SK-N-SH treated with all-trans-retinoic acid at 6 μM for 48 hours (cell line): ENCODE measurements around the gene IFI44L.

Experiments used
- ATAC-seq: fragments of 200-7000 bp; cut with Tn5 transposase; 3 replicates; pipeline ENCODE4 v1.9.1; 2020; ENCODE audit warnings: mild to moderate bottlenecking, moderate library complexity
- ARNTL ChIP-seq: fragments of 450-650 bp; formaldehyde crosslinking; IDR thresholded peaks from 2 replicates; pipeline ENCODE4 v1.5.0; 2020; ENCODE audit warnings: low read depth, mild to moderate bottlenecking, moderate library complexity, borderline replicate concordance
- BACH2 ChIP-seq: fragments of 250-450 bp; sonication (Bioruptor Pico); IDR thresholded peaks from 2 replicates; pipeline ENCODE4 v1.9.0; 2021; ENCODE audit warnings: mild to moderate bottlenecking, borderline replicate concordance
- CREB5 ChIP-seq: fragments of 250-450 bp; sonication (Bioruptor Pico); IDR thresholded peaks from 2 replicates; pipeline ENCODE4 v1.5.1; 2020; ENCODE audit warnings: low read depth, mild to moderate bottlenecking, moderate library complexity
- CSDC2 ChIP-seq: fragments of 250-450 bp; sonication (Bioruptor Pico); IDR thresholded peaks from 2 replicates; pipeline ENCODE4 v1.5.0; 2020; ENCODE audit warnings: mild to moderate bottlenecking, moderate library complexity
- CSRNP3 ChIP-seq: fragments of 250-450 bp; sonication (Bioruptor Pico); IDR thresholded peaks from 2 replicates; pipeline ENCODE4 v1.5.1; 2021; ENCODE audit warnings: mild to moderate bottlenecking, moderate library complexity
- ESRRG ChIP-seq: fragments of 250-450 bp; sonication (Bioruptor Pico); IDR thresholded peaks from 2 replicates; pipeline ENCODE4 v1.6.1; 2021; ENCODE audit warnings: mild to moderate bottlenecking
- GLIS3 ChIP-seq: fragments of 250-450 bp; sonication (Bioruptor Pico); IDR thresholded peaks from 2 replicates; pipeline ENCODE4 v1.5.0; 2020; ENCODE audit warnings: mild to moderate bottlenecking, moderate library complexity
- ISL1 ChIP-seq: fragments of 250-450 bp; sonication (Bioruptor Pico); IDR thresholded peaks from 2 replicates; pipeline ENCODE4 v2.1.2; 2022; ENCODE audit warnings: mild to moderate bottlenecking, moderate library complexity
- OSR1 ChIP-seq: fragments of 250-450 bp; sonication (Bioruptor Pico); IDR thresholded peaks from 2 replicates; pipeline ENCODE4 v1.8.0; 2022; ENCODE audit warnings: moderate library complexity, mild to moderate bottlenecking, inconsistent platforms
- PATZ1 ChIP-seq: fragments of 250-450 bp; sonication (Bioruptor Pico); IDR thresholded peaks from 2 replicates; pipeline ENCODE4 v1.8.0; 2020; ENCODE audit warnings: mild to moderate bottlenecking, moderate library complexity, borderline replicate concordance
- PPARA ChIP-seq: fragments of 250-450 bp; sonication (Bioruptor Pico); IDR thresholded peaks from 2 replicates; pipeline ENCODE4 v1.5.0; 2020; ENCODE audit warnings: mild to moderate bottlenecking, borderline replicate concordance
- SNAI2 ChIP-seq: fragments of 250-450 bp; sonication (Bioruptor Pico); IDR thresholded peaks from 2 replicates; pipeline ENCODE4 v1.5.0; 2020; ENCODE audit warnings: mild to moderate bottlenecking, moderate library complexity
- TCF4 ChIP-seq: fragments of 250-450 bp; sonication (Bioruptor Pico); IDR thresholded peaks from 2 replicates; pipeline ENCODE4 v1.8.0; 2021; ENCODE audit warnings: mild to moderate bottlenecking, moderate library complexity, borderline replicate concordance
- ZC3H10 ChIP-seq: fragments of 250-450 bp; sonication (Bioruptor Pico); IDR thresholded peaks from 2 replicates; pipeline ENCODE4 v1.5.1; 2021; ENCODE audit warnings: mild to moderate bottlenecking, moderate library complexity
- ZFP3 ChIP-seq: fragments of 250-450 bp; sonication (Bioruptor Pico); IDR thresholded peaks from 2 replicates; pipeline ENCODE4 v1.5.0; 2020; ENCODE audit warnings: mild to moderate bottlenecking, moderate library complexity
- ZFP30 ChIP-seq: fragments of 450-650 bp; formaldehyde crosslinking; IDR thresholded peaks from 2 replicates; pipeline ENCODE4 v1.5.0; 2022; ENCODE audit warnings: mild to moderate bottlenecking, moderate library complexity
- ZNF565 ChIP-seq: fragments of 450-650 bp; formaldehyde crosslinking; conservative IDR thresholded peaks from 2 replicates; pipeline ENCODE4 v1.5.0; 2020; ENCODE audit warnings: low read depth, mild to moderate bottlenecking, moderate library complexity
- ZNF70 ChIP-seq: fragments of 450-650 bp; formaldehyde crosslinking; IDR thresholded peaks from 2 replicates; pipeline ENCODE4 v1.5.0; 2020; ENCODE audit warnings: mild to moderate bottlenecking, moderate library complexity
- ZNF8 ChIP-seq: fragments of 450-650 bp; formaldehyde crosslinking; IDR thresholded peaks from 2 replicates; pipeline ENCODE4 v1.5.0; 2020; ENCODE audit warnings: mild to moderate bottlenecking, moderate library complexity
- TF ChIP-seq, protein P1 (sequence below): fragments of 250-450 bp; sonication (Bioruptor Pico); IDR thresholded peaks from 2 replicates; pipeline ENCODE4 v1.5.0; 2020; ENCODE audit warnings: mild to moderate bottlenecking, moderate library complexity
- TF ChIP-seq, protein P2 (sequence below): fragments of 250-450 bp; sonication (Bioruptor Pico); IDR thresholded peaks from 2 replicates; pipeline ENCODE4 v1.8.0; 2021; ENCODE audit warnings: low read depth, mild to moderate bottlenecking, moderate library complexity, borderline replicate concordance

The IFI44L gene

DNA sequence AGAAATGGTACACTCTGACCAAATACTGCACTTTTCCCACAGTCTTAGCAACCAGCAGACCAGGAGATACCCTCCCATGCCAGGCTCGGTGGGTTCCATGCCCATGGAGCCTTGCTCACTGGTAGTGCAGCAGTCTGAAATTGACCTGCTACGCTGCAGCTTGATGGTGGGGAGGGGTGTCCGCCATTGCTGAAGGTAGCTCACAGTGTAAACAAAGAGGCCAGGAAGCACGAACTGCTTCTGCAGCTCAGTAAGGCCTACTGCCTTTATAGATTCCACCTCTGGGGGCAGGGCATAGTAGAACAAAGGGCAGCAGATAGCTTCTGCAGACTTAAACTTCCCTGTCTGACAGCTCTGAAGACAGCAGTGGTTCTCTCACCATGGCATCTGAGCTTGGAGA lies 12.3 kb upstream of the IFI44L start:
- ATAC-seq = no peak

GRCh38 chr1:78617615-78618026 lies 2.6 kb upstream of the IFI44L start:
- TF ChIP-seq, protein P1, sequence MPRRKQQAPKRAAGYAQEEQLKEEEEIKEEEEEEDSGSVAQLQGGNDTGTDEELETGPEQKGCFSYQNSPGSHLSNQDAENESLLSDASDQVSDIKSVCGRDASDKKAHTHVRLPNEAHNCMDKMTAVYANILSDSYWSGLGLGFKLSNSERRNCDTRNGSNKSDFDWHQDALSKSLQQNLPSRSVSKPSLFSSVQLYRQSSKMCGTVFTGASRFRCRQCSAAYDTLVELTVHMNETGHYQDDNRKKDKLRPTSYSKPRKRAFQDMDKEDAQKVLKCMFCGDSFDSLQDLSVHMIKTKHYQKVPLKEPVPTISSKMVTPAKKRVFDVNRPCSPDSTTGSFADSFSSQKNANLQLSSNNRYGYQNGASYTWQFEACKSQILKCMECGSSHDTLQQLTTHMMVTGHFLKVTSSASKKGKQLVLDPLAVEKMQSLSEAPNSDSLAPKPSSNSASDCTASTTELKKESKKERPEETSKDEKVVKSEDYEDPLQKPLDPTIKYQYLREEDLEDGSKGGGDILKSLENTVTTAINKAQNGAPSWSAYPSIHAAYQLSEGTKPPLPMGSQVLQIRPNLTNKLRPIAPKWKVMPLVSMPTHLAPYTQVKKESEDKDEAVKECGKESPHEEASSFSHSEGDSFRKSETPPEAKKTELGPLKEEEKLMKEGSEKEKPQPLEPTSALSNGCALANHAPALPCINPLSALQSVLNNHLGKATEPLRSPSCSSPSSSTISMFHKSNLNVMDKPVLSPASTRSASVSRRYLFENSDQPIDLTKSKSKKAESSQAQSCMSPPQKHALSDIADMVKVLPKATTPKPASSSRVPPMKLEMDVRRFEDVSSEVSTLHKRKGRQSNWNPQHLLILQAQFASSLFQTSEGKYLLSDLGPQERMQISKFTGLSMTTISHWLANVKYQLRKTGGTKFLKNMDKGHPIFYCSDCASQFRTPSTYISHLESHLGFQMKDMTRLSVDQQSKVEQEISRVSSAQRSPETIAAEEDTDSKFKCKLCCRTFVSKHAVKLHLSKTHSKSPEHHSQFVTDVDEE (CRISPR knock-in tag) = no peak
- TF ChIP-seq CSDC2 (CRISPR knock-in tag) = no peak
- TF ChIP-seq ZFP3 (CRISPR knock-in tag) = no peak
- peak; percentile 79 for ATAC-seq

More for the DNA sequence above, 12.3 kb upstream of the IFI44L start:
- TF ChIP-seq ARNTL (CRISPR knock-in tag) = no peak
- TF ChIP-seq ZFP30 (CRISPR knock-in tag) = no peak
- no peak for TF ChIP-seq BACH2 (CRISPR knock-in tag)
- TF ChIP-seq PPARA = no peak
- TF ChIP-seq CSDC2 (CRISPR knock-in tag) = no peak
- TF ChIP-seq ZNF8 (CRISPR knock-in tag) = no peak
- no peak for TF ChIP-seq CREB5 (CRISPR knock-in tag)

GRCh38 chr1:78619032-78619431 lies 1.2 kb upstream of the IFI44L start:
- ATAC-seq = no peak
- TF ChIP-seq ARNTL (CRISPR knock-in tag) (no peak), ZNF70 (CRISPR knock-in tag) (no peak), SNAI2 (CRISPR knock-in tag) (no peak), ZNF565 (CRISPR knock-in tag) (no peak), CREB5 (CRISPR knock-in tag) (no peak), ZC3H10 (CRISPR knock-in tag) (no peak), BACH2 (CRISPR knock-in tag) (no peak), CSRNP3 (CRISPR knock-in tag) (no peak), ISL1 (CRISPR knock-in tag) (no peak), ZFP30 (CRISPR knock-in tag) (no peak), ESRRG (CRISPR knock-in tag) (no peak), PATZ1 (no peak), ZFP3 (CRISPR knock-in tag) (no peak), GLIS3 (no peak), OSR1 (CRISPR knock-in tag) (no peak), CSDC2 (CRISPR knock-in tag) (no peak), TCF4 (CRISPR knock-in tag) (no peak)
- TF ChIP-seq, protein P2, sequence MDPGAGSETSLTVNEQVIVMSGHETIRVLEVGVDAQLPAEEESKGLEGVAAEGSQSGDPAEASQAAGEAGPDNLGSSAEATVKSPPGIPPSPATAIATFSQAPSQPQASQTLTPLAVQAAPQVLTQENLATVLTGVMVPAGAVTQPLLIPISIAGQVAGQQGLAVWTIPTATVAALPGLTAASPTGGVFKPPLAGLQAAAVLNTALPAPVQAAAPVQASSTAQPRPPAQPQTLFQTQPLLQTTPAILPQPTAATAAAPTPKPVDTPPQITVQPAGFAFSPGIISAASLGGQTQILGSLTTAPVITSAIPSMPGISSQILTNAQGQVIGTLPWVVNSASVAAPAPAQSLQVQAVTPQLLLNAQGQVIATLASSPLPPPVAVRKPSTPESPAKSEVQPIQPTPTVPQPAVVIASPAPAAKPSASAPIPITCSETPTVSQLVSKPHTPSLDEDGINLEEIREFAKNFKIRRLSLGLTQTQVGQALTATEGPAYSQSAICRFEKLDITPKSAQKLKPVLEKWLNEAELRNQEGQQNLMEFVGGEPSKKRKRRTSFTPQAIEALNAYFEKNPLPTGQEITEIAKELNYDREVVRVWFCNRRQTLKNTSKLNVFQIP (CRISPR knock-in tag) = no peak
